IPS-NIHi11 (cell line): ENCODE results near the gene STARD8.

ENCODE experiments used
- DNase-seq: peaks from one replicate; pipeline ENCODE4 v3.0.0; 2012; ENCODE audit warnings: mixed read lengths, low spot score

Gene STARD8

DNA sequence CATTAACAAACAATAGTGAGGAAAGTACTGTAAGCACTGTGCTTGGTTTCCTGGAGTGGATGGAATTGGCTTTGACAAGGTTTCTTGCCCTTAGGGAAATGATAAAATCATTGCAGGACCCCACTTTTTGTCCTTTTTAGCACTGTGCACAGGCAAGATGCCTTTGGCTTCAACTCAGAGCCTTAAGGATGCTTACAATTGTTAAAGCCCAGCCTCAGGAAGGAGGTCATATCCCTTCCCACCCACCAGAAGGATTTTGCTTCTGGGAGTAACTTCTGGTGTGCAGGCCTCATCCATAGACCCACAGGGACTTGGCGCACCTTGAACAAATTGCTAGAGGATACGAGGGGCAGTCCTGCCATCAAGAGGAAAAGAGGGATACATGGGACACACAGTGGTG, 44.5 kb downstream of the STARD8 start:
- DNase-seq, result no peak

DNA sequence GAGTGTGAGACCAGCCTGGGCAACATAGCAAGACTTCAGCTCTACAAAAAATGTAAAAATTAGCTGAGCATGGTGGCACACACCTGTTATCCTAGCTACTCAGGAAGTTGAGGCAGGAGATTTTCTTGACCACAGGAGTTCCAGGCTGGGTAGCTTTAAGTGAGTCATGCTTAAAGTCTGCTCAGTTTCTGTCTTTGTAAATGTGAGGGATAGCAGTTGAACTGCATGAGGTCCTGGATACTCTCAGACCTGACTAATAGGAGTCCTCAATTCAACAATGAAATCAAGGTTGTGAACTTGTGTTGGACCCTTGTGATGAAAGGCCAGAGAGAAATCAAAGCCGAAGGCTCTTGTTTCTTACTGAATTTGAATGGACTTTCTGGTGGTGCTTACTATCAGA, 45.2 kb downstream of the STARD8 start:
- no peak for DNase-seq

DNA sequence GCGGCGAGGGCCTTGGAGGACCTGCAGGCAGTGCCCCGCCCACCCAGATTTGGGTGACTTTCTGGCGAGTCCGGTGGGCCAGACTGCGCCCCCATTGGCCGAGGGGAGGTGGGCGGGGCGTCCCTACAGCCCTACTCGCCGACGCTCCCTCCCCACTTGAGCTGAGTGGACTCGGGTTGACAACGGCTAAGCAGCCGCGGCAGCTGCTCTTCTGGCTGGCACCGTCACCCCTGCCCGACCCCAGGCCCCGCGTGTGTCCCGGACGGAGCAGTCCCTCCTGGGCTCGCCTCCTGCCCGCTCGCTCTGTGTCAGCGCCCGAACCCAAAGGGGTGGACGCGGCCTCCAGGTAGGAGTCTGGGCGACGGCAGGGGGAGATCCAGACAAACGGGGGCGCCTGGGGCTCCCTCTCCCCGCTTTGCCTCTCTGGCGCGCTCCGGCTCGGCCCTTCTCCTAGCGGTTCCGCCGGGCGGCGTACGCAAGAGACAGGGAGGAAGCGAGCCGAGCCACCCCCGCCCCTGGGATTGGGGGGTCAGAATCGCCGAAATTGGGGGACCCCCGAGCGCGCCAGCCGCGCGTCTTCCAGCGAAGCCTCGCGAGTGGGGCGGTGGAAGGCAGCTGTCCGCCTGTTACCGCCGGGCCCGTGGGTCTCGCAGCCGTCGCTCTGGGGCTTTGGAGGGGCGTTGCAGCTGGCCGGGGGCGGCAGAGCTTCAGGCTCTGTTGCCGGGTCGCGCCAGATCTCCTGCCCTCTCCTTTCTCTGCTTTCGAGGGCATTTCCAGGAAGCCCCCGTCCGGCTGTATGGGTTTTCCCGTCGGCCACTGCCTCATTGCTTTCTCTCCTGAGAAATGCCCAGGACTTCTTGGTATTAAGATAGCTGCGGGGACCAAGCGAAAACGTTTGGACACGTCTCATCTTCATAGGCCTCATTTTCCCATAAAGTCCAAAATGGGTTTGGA, 46.3 kb downstream of the STARD8 start:
- DNase-seq, result peak; percentile 86

DNA sequence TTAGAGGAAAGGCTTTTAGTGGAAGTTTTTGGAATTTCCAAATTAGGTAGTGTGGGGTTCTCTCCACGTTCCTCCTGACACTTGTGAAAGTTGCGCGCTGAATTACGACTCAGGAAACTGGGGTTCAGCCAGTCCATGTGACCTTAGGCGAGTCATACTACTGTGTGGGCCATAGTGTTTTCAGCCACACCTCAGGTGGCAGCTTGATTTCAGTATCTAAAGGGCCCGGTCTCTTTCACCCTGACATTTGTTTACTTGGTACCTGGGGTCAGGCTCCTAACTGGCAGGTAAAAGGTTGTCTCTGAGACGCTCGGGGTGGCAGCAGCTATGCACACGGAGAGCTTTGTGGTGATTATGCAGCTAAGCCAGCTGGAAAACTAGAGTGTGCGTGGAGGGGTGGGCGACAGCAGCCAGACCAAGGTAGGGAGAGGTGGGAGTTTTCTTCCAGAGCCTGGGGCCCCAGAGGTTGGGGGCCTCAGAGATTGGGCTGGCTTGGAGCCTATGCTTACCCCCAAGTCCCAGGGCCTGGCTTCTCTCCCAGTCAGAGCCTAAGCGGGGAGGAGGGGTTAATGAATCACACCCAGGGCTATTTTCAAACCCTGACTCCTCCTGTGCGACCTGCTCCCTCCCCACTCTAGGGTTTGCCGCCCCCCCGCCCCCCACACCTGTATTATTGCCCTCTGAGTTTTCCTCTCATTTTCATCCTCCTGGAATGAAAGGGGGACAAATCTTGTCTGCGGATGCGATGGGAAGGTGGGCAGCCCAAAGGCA, 47.2 kb downstream of the STARD8 start:
- DNase-seq, result no peak

DNA sequence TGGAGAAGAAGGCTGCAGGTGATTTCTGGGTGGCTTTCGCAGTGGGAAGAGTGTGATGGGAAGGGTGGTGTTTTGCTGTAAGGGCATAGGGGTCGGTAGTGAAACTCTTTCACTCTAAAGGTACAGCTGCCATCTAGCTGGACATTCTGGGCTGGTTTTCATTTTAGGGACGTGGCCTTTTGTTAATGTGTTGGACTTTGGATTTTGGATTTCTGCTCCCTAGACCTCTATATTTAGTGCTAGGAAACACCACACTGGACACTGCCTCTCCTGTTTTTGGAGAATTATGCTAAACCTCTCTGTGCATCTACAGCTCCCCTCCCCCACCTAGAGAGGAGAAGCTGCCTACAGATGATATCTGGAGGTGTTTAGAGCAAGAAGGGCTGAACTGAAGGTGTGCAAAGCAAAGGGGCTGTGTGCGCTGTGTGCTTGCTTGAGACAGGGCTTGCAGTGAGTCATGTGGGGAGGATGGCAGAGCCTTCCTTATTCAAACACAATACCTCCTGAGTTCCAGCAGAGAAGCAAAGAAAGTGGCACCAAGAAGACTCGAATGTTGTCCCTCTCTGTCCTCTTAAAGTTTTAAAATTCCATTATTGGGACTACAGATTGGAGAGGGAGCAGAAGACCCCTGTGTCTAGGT, 47.9 kb downstream of the STARD8 start:
- DNase-seq, result no peak

DNA sequence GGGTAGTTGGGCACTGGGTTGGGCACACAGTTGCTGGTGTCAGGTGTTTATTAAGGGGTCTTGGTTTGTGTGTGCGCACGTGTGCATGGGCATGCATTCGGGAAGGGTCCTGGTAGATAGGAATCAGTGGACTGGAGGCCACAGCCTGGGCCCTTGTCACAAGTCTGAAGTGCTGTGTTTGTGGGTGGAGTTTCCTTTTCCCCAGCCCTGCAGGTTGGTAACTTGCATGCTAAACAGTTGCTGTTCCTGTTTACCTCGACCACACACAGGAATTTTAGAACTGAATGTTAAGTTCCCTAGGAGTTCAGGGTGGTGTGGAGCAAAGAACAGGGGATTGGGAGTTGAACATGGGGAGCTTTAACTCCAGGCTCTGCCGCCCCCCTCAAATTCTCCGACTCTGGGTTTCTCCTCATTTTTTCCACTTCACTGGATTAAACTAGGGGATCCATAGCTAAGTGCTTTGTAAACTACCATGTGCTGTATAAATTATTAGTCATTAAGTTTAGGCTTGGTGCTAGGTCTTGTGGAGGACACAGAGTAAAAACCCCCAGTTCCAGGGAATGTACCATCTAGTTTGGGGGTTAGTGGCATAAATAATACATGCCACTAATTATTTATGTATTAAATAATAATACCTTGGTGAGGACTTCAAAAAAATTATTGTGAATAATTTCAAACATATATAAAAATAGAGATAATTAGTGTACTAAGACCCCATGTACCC, 49.0 kb downstream of the STARD8 start:
- no peak for DNase-seq

DNA sequence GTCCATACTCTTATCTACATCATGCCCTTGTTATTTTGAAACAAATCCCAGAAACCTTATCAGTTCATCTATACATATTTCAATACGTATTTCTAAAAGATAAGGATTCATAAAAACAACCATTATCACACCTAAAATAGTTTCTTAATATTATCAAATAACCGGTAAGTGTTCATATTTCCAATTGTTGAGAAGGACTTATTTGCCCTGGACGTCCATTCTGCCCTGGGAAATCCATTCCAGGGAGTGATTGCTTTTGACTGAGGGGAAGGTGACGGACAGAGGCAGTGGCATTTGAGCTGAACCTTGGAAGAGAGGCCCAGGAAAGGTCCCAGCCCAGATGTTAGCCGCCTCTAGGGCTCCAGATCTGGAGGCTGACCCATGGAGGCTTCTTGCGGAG, 49.6 kb downstream of the STARD8 start:
- DNase-seq, result no peak

DNA sequence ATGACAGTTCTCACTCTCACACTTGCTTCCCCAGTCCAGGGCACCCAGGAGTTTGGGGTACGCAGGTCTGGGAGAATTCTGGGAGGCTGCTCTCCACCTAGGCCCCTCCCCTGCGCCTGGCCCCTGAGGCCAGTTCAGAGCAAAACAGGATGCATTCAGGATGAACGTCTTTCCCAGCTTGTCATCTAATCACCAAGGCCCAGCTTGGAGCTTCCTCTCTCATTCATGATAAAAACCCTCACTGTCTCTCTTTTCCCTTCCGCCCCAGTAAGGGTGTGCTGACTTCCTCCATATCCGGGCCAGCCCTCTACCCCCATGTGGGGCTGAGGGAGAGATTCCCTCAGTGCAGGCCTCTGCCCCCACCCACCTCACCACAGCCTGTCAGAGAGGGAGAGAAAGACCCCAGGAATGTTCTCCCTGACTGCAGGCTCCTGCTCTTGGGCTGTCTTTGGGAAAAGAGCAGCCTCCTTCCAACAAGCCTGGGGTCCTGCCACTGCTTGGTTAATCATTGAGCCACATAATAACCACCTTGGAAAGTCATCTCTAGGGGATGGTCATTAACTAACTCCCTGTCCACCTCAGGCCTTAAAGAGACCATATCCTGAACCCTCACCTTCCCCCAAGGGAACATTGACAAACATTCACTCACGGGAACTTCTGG, 50.1 kb downstream of the STARD8 start:
- no peak for DNase-seq

DNA sequence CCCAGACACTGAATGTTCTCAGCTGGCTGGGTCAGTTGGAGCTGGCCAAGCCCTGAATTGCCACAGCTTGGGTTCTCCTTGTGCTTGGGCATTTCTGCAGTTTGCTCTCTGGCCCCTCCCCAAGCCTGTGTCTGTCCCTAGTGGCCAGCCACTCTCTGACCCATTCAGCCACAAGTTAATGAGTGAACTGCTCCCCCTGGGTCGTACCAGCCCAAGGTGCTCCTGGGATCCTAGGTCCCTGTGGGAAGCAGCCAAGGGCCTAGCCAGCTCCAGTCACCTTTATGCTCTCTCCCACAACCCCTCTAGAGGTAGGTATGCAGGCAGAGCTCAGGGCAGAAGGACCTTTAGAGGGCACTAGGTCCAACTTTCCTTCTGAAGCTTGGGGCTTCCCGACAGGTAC, 51.5 kb downstream of the STARD8 start:
- no peak for DNase-seq

DNA sequence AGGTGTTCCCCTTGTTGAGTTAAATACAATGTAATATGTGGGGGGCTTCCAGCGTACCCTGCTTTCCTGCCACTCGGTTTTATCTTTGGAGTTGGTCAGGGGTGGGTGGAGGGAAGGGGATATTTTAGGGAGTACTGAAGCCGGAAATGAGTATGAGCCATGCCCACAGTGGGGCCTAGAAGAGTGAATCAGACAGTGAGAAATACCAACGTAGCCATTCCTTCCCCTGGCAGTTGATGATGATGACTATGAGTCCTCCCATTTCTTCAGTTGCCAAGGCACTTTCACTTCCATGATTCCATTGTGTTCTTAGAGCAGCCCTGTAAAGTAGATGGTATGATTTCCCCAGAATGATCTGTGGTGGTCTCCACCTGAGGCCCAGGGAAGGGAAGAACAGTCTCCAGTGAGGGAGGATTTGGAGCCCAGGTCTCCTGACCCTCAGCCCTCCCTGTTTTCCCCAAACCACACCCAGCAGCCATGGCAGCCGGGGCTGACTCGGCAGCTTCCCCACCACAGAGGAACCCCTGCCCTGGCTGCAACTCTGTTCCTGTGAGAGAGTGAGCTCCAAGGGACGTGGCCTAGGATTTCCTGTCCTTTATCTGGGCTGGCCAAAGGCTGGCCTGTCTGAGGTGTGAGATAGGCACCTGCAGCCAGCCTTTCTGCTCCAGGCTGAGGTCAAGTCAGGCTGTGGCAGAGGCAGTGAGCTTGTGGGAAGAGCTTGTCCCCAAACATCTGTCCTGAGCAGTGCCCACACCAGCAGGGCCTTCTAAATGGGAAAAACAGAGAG, 52.7 kb downstream of the STARD8 start:
- no peak for DNase-seq

DNA sequence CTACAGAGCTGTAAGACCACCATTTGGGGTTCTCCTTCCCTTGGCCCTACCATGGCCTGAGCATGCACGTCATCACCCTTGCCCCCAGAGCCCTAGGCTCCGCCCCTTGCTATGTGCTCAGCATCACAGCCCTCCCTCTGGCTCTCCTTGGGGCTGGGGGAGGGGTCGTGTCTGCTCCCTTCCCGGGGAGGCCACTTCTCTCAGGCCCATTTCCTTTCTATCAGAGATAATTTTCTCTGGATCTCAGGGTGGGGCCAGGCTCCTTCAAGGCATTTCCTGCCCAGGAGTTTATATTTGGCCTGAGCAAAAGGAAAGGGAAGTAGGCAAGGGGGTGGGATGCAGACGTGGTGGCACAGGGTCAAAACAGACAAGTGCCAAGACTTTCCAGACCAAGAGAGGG, 55.9 kb downstream of the STARD8 start:
- DNase-seq, result peak; percentile 31

DNA sequence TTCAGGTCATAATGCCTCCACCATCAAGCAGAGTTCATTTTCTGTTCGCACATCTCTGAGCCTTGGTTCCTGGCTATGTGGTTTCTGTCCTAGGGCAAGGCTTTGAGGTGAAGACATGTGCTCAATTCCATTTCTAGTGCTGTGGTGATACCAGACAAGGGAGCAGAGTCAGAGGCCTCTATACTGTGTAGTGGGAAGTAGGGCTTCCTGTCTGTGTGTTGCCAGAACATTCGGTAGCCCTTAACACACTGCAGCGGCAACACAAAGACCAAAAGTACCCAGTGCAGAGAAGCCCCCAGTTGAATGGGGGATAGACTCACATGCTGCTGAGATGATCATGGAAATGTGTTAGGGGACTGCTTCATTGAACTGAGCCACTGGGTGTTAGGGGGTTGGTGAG, 56.4 kb downstream of the STARD8 start:
- DNase-seq, result no peak

DNA sequence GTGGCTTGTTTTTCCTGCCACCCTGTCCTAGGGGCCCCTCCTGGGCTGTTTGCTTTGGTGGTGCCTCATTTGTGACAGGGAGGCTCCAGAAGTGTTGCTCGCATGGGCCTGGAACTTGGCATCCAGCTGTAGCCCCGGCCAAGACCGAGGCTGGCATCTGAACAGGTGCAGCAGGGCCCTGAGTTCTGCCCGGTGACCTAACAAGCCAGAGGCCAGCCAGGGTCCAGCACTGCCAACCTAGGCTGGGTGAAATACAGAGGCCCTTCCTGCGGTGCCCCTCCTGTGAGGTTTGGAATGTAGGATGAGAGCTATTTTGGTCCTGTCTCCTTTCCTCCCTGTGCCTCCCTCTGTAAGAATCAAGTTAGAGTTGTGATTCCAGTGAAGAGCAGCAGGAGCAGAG, 58.5 kb downstream of the STARD8 start:
- no peak for DNase-seq

DNA sequence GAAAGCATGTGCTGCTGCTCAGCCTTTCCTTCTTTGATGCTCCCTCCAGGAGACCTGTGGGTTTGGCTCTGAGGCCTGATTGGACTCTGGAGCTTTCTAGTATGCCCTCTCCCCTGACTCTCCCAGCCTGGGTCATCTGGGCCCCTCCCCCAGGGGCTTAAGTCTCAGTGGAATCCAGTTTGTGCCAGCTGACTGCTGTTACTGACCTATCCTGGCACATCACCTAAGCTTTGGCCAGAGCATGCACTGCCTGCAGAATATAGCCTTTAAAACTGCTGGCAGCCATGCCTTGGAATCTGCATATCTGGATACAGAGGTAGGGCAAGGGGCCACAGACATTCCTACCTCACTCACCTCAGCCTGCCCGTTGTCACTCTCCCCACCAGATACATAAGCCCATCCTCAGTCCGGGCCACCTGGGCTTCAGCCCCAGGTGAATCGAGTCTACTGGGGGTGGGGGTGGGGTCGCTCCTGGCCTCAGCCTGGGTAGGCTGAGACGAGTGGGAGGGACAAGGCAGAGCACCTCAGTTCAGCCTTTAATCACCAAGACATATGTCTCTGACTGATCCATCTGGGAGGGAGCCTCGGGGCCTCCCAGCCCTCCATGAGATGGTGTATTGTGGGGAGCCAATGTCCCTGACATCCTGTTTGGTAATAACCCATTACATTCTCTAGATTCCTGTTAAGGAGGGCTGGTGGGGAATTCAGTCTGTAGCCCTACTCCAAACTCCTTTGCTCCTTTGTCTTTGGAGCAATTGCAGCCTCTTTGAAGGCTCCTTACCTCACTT, 61.2 kb downstream of the STARD8 start:
- DNase-seq, result no peak

DNA sequence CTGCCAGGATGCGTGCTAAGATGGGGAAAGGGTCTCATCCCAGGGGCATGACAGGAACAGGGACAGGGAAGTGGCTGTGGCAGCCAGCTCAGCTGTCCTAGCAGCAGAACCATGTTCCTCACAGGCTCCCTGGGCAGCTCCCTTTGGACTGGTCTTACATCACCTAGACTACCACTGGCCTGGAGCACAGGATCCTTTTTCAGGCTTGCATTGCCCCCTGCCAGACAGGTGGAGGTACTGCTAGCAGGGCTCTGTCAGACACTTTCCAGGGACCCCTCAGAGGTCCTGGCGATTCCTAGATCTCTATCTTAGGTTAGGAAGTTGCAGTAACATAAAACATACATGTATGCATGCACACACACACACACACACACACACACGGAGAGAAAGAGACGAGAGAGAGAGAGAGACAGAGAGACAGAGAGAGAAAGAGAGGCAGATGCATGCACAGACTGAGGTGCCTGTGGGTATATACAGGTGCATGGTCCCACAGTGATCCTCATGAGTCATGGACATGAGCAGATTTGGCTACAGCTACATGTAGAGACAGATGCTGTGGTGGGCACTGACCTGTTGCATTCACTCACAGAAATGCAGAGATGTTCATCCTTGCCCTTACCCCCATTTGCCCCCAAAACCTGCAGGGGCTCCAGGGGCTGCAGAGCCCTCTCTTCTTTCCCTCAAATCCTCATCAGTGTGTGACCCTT, 63.6 kb downstream of the STARD8 start:
- peak; percentile 78 for DNase-seq

DNA sequence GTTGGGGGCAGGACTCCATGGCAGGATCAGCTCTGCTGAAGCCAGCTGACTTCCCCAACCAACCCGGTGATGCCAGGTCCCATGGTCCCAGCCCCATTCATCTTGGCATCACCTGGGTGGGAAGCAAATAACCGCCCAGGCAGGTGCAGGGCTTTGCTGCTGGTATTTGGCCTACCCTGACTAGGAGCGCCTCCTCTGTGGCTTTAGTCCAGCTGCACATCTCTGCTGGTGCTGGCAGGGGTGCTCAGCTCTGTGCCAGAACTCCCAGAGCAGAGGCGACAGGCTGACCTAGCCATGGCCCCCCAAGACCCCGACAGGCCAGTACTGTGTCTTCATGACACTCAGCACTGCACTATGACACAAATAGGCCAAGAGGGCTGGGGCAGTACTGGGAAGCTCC, 64.4 kb downstream of the STARD8 start:
- no peak for DNase-seq

DNA sequence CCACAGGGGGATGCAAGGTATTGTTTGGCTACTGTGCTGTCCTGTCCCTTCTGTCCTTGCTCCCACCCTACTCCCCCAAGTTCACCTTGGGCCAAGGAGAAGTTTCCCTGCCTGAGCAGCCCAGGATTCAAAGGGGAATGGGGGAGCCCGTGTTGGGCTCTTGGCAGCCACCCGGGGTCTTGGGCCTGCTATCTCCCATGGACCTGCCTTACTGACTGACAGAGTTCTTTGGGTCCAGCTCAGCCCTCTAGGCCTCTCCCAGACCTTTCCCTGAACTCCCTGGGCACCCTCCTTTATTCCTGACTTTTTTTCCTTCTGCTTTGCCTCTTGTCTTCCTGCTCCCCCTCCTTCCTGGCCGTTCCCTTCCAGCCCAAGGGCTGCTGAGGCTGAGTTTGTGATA, 67.4 kb downstream of the STARD8 start:
- no peak for DNase-seq

DNA sequence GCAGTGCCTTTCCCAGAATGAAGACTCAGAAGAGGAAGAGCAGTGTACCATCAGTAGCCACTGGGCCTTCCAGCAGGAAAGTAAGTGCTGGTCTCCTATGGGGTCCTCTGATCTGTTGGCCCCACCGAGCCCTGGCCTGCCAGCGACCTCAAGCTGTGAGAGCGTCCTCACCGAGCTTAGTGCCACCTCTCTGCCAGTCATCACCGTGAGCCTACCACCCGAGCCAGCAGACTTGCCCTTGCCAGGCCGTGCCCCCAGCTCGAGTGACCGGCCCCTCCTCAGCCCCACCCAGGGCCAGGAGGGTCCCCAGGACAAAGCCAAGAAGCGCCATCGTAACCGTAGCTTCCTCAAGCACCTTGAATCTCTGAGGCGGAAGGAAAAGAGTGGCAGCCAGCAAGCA, 69.7 kb downstream of the STARD8 start:
- no peak for DNase-seq
